ENCODE results near the gene NCAPD2. TPM values are rescaled to one million over a fixed set of nuclear protein-coding genes. Genes with fewer than 3 reads are reported as not detected.

The NCAPD2 gene
- 11.7 TPM for polyA plus RNA-seq (2013, experiment 1 of 2)
- polyA plus RNA-seq (2013, experiment 2 of 2) = 11.1 TPM

GRCh38 chr12:6493497-6494257, at the start of gene NCAPD2:
TSS of gene NCAPD2 (plus strand) at chr12:6494102. CDS start at chr12:6495099, 997 bp downstream.
- H4K91ac ChIP-seq (ENCODE audit: low read length) = peak within 1 kb of the TSS; percentile 70
- H2AK5ac ChIP-seq (ENCODE audit: low read length, severe bottlenecking) = peak within 1 kb of the TSS; percentile 91
- H2BK5ac ChIP-seq (ENCODE audit: low read depth, low read length, poor library complexity, severe bottlenecking) = peak within 1 kb of the TSS; percentile 4
- H2BK12ac ChIP-seq (ENCODE audit: low read length in 2 of 2) = peak within 1 kb of the TSS in 1 of 2 experiments; percentile 29
- peak within 1 kb of the TSS in 1 of 2 experiments; percentile 45 for H3K14ac ChIP-seq (ENCODE audit: low read length in 2 of 2)
- peak; percentile 98 for DNase-seq
- H4K8ac ChIP-seq (ENCODE audit: low read length) = peak within 1 kb of the TSS; percentile 70
- under 1% methylated on average over 47 of the region's 49 CpGs for WGBS
- peak within 1 kb of the TSS; percentile 90 for H3K4me2 ChIP-seq (ENCODE audit: low read length, poor library complexity, severe bottlenecking)
- peak within 1 kb of the TSS; percentile 9 to 80 for H3K4ac ChIP-seq (ENCODE audit: low read depth in 1 of 2, low read length in 2 of 2)
- peak within 1 kb of the TSS in 1 of 2 experiments; percentile 46 for H3K23ac ChIP-seq (ENCODE audit: low read length in 2 of 2)
- peaks cover 14 to 40% of the 10 kb centered on the region in 2 experiments for H3K36me3 ChIP-seq (ENCODE audit: control insufficient read depth in 1 of 2, insufficient read depth in 2 of 2, low read depth in 1 of 2, low read length in 2 of 2)
- peaks cover 28% of the 10 kb centered on the region for H3K79me1 ChIP-seq (replicated peaks; ENCODE audit: low read length, poor library complexity, severe bottlenecking)
- peak within 1 kb of the TSS; percentile 78 to 94 for H3K4me3 ChIP-seq (ENCODE audit: insufficient read depth in 1 of 2, low read depth in 1 of 2, low read length in 2 of 2)
- H2AFZ ChIP-seq (ENCODE audit: low read depth, low read length) = peak within 1 kb of the TSS; percentile 60
- no peaks in the 10 kb centered on the region for H3K27me3 ChIP-seq (ENCODE audit: control insufficient read depth in 1 of 2, insufficient read depth in 1 of 2, low read length in 2 of 2)
- H3K18ac ChIP-seq (ENCODE audit: low read depth in 1 of 2, low read length in 2 of 2) = peak within 1 kb of the TSS; percentile 87 to 95
- H2BK15ac ChIP-seq (ENCODE audit: low read depth, poor library complexity, severe bottlenecking) = peak within 1 kb of the TSS; percentile 38
- peak within 1 kb of the TSS; percentile 86 for H2BK120ac ChIP-seq (ENCODE audit: low read depth, low read length)
- peak within 1 kb of the TSS; percentile 99 for H3K9ac ChIP-seq (ENCODE audit: low read length)
- no peaks in the 10 kb centered on the region for H3K4me1 ChIP-seq (ENCODE audit: control insufficient read depth, insufficient read depth, low read depth, low read length)
- no peaks in the 10 kb centered on the region for H3K9me3 ChIP-seq (ENCODE audit: control insufficient read depth, low read length)
- H3K27ac ChIP-seq (ENCODE audit: low read length, poor library complexity, severe bottlenecking) = peak within 1 kb of the TSS; percentile 99

DNA sequence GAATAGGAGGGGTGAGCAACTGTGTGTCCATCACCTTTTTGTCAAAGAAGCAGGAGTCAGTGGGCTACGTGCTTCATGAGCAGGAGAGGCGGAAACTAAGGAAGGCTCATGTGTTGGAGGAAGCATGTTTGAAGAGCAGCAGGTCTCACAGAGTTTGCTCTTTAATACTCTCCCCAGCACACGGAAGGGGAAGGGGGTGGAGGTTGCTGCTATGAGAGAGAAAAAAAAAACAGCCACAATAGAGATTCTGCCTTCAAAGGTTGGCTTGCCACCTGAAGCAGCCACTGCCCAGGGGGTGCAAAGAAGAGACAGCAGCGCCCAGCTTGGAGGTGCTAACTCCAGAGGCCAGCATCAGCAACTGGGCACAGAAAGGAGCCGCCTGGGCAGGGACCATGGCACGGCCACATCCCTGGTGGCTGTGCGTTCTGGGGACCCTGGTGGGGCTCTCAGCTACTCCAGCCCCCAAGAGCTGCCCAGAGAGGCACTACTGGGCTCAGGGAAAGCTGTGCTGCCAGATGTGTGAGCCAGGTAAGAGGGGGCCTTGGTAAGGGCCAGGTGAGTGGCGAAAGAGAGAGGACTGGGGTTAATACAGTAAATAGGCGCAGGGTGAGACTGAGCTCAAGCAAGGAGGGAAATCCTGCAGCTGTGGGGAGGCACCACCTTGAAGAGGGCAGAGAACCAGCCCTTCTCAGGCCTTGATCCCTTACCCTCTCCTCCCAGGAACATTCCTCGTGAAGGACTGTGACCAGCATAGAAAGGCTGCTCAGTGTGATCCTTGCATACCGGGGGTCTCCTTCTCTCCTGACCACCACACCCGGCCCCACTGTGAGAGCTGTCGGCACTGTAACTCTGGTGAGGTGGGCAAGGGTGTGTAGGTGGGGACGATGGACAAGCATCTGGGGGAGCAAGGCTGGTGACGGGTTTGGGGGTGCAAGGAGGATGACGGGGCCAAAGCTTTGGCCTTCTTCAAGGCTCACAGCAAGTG, 48.9 kb upstream of the NCAPD2 start, which contains the start of gene CD27:
CD27 (plus strand) TSS at position 252 of the 985 bp plus-strand sequence; CDS start at position 393, 141 bp downstream.
- Histone ChIP-seq H3K14ac (ENCODE audit: low read length in 2 of 2) (no peak within 1 kb of the TSS), H3K18ac (ENCODE audit: low read depth in 1 of 2, low read length in 2 of 2) (no peak within 1 kb of the TSS), H2BK15ac (ENCODE audit: low read depth, poor library complexity, severe bottlenecking) (no peak within 1 kb of the TSS), H2AFZ (ENCODE audit: low read depth, low read length) (no peak within 1 kb of the TSS), H3K36me3 (ENCODE audit: control insufficient read depth in 1 of 2, insufficient read depth in 2 of 2, low read depth in 1 of 2, low read length in 2 of 2) (peaks cover 16 to 47% of the 10 kb centered on the region in 2 experiments), H2AK5ac (ENCODE audit: low read length, severe bottlenecking) (no peak within 1 kb of the TSS), H3K27ac (ENCODE audit: low read length, poor library complexity, severe bottlenecking) (no peak within 1 kb of the TSS), H3K4ac (ENCODE audit: low read depth in 1 of 2, low read length in 2 of 2) (no peak within 1 kb of the TSS), H3K9ac (ENCODE audit: low read length) (no peak within 1 kb of the TSS), H3K4me2 (ENCODE audit: low read length, poor library complexity, severe bottlenecking) (no peak within 1 kb of the TSS), H3K79me1 (replicated peaks; ENCODE audit: low read length, poor library complexity, severe bottlenecking) (peaks cover under 1% of the 10 kb centered on the region), H3K4me1 (ENCODE audit: control insufficient read depth, insufficient read depth, low read depth, low read length) (peaks cover 8% of the 10 kb centered on the region), H2BK120ac (ENCODE audit: low read depth, low read length) (no peak within 1 kb of the TSS), H3K9me3 (ENCODE audit: control insufficient read depth, low read length) (no peaks in the 10 kb centered on the region), H2BK12ac (ENCODE audit: low read length in 2 of 2) (no peak within 1 kb of the TSS), H3K4me3 (ENCODE audit: insufficient read depth in 1 of 2, low read depth in 1 of 2, low read length in 2 of 2) (no peak within 1 kb of the TSS), H3K27me3 (ENCODE audit: control insufficient read depth in 1 of 2, insufficient read depth in 1 of 2, low read length in 2 of 2) (no peaks in the 10 kb centered on the region), H3K23ac (ENCODE audit: low read length in 2 of 2) (no peak within 1 kb of the TSS), H4K8ac (ENCODE audit: low read length) (no peak within 1 kb of the TSS), H2BK5ac (ENCODE audit: low read depth, low read length, poor library complexity, severe bottlenecking) (no peak within 1 kb of the TSS), H4K91ac (ENCODE audit: low read length) (no peak within 1 kb of the TSS)
- WGBS = 90% methylated on average over 14 of the region's 16 CpGs
- DNase-seq = no peak

DNA sequence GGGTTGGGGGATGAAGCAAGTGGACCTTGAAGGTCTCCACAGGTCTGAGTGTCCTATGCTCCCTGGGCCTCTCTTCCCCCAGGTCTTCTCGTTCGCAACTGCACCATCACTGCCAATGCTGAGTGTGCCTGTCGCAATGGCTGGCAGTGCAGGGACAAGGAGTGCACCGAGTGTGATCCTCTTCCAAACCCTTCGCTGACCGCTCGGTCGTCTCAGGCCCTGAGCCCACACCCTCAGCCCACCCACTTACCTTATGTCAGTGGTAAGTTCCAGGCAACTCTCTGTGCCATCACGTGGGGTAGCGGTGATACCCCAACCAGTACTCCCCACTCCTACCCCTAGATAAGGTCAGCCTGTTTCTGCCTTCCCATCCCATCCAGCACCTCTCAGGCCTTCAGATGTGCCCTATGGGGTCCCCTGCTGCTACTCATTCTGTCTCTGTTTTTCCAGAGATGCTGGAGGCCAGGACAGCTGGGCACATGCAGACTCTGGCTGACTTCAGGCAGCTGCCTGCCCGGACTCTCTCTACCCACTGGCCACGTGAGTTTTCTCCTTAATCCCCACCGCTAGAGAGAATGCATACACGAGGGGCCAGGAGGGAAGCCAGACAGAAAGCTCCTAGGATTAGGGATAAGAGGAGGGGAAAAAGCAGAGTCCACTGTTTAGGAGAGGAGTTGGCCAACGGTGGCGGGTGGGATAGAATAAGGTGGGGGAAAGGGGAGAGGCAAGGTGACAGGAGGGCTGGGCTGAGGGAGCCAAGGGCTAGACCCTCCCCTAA, 43.6 kb upstream of the NCAPD2 start:
- Histone ChIP-seq H3K14ac (ENCODE audit: low read length in 2 of 2) (no peak overlapping the region), H2AFZ (ENCODE audit: low read depth, low read length) (no peak overlapping the region), H2BK15ac (ENCODE audit: low read depth, poor library complexity, severe bottlenecking) (peak overlapping the region; percentile 50), H3K9me3 (ENCODE audit: control insufficient read depth, low read length) (no peaks in the 10 kb centered on the region), H3K79me1 (replicated peaks; ENCODE audit: low read length, poor library complexity, severe bottlenecking) (peaks cover 23% of the 10 kb centered on the region), H2AK5ac (ENCODE audit: low read length, severe bottlenecking) (peak overlapping the region; percentile 38), H3K4ac (ENCODE audit: low read depth in 1 of 2, low read length in 2 of 2) (peak overlapping the region in 1 of 2 experiments; percentile 12), H3K27me3 (ENCODE audit: control insufficient read depth in 1 of 2, insufficient read depth in 1 of 2, low read length in 2 of 2) (no peaks in the 10 kb centered on the region), H3K4me2 (ENCODE audit: low read length, poor library complexity, severe bottlenecking) (peak overlapping the region; percentile 90), H3K27ac (ENCODE audit: low read length, poor library complexity, severe bottlenecking) (no peak overlapping the region), H3K4me1 (ENCODE audit: control insufficient read depth, insufficient read depth, low read depth, low read length) (peaks cover 32% of the 10 kb centered on the region), H3K4me3 (ENCODE audit: insufficient read depth in 1 of 2, low read depth in 1 of 2, low read length in 2 of 2) (peak overlapping the region in 1 of 2 experiments; percentile 95), H3K36me3 (ENCODE audit: control insufficient read depth in 1 of 2, insufficient read depth in 2 of 2, low read depth in 1 of 2, low read length in 2 of 2) (peaks cover 19 to 47% of the 10 kb centered on the region in 2 experiments), H4K8ac (ENCODE audit: low read length) (peak overlapping the region; percentile 99), H2BK120ac (ENCODE audit: low read depth, low read length) (peak overlapping the region; percentile 50), H3K18ac (ENCODE audit: low read depth in 1 of 2, low read length in 2 of 2) (peak overlapping the region; percentile 95 to 97), H2BK5ac (ENCODE audit: low read depth, low read length, poor library complexity, severe bottlenecking) (peak overlapping the region; percentile 4), H3K9ac (ENCODE audit: low read length) (peak overlapping the region; percentile 97), H2BK12ac (ENCODE audit: low read length in 2 of 2) (peak overlapping the region in 1 of 2 experiments; percentile 38), H3K23ac (ENCODE audit: low read length in 2 of 2) (peak overlapping the region in 1 of 2 experiments; percentile 26), H4K91ac (ENCODE audit: low read length) (peak overlapping the region; percentile 91)
- no peak for DNase-seq
- 98% methylated on average over 14 of the region's 16 CpGs for WGBS

All from mesenchymal stem cell (in vitro differentiated cells and primary cell).